OCI-LY1 (cell line): Measurements from ENCODE around the gene CSF2RB.

ENCODE experiments used
- H2AFZ ChIP-seq: fragments of 200-600 bp; sonication (generic), shearing (Covaris generic); 2 replicates; pipeline ENCODE4 v1.6.0; 2014; ENCODE audit warnings: antibody characterized with exemption, mild to moderate bottlenecking, low read length
- H3F3A ChIP-seq: fragments of 200-600 bp; sonication (generic), shearing (Covaris generic); 2 replicates; pipeline ENCODE4 v1.6.0; 2014; ENCODE audit warnings: mild to moderate bottlenecking, antibody characterized with exemption, low read length, moderate library complexity; ENCODE audit not compliant: insufficient read depth
- H3K27ac ChIP-seq: fragments of 200-600 bp; sonication (generic); 2 replicates; pipeline ENCODE4 v1.5.1; 2014; ENCODE audit warnings: low read length, mixed run types, mild to moderate bottlenecking, low read depth; ENCODE audit not compliant: poor library complexity, severe bottlenecking
- H3K27me3 ChIP-seq: fragments of 200-600 bp; sonication (generic); 2 replicates; pipeline ENCODE4 v1.6.0; 2014; ENCODE audit warnings: antibody characterized with exemption, mild to moderate bottlenecking, low read length, moderate library complexity; ENCODE audit not compliant: insufficient read depth
- H3K36me3 ChIP-seq: fragments of 200-600 bp; sonication (generic); 2 replicates; pipeline ENCODE4 v1.6.1; 2014; ENCODE audit warnings: mild to moderate bottlenecking, antibody characterized with exemption, low read length, moderate library complexity, mixed read lengths; ENCODE audit not compliant: insufficient read depth
- H3K4me1 ChIP-seq: fragments of 200-600 bp; sonication (generic); 2 replicates; pipeline ENCODE4 v1.5.1; 2014; ENCODE audit warnings: mild to moderate bottlenecking, low read length, moderate library complexity; ENCODE audit not compliant: insufficient read depth, severe bottlenecking
- H3K4me2 ChIP-seq: fragments of 200-600 bp; sonication (generic), shearing (Covaris generic); 2 replicates; pipeline ENCODE4 v1.6.1; 2014; ENCODE audit warnings: low read length
- H3K4me3 ChIP-seq: fragments of 200-600 bp; sonication (generic); 2 replicates; pipeline ENCODE4 v1.5.1; 2014; ENCODE audit warnings: low read length, low read depth, mild to moderate bottlenecking, mixed read lengths; ENCODE audit not compliant: poor library complexity, severe bottlenecking
- H3K79me2 ChIP-seq: fragments of 200-600 bp; shearing (Covaris generic); 2 replicates; pipeline ENCODE4 v1.6.1; 2016; ENCODE audit warnings: mixed run types, low read length, mixed read lengths; ENCODE audit not compliant: insufficient read depth
- H3K9ac ChIP-seq: fragments of 200-600 bp; sonication (generic), shearing (Covaris generic); 2 replicates; pipeline ENCODE4 v1.6.1; 2014; ENCODE audit warnings: mild to moderate bottlenecking, low read length, mixed read lengths
- H3K9me2 ChIP-seq: fragments of 200-600 bp; sonication (generic), shearing (Covaris generic); 2 replicates; pipeline ENCODE4 v1.6.1; 2014; ENCODE audit warnings: low read depth, mild to moderate bottlenecking, low read length, mixed read lengths
- H3K9me3 ChIP-seq: fragments of 200-600 bp; shearing (Covaris generic); 2 replicates; pipeline ENCODE4 v1.6.1; 2014; ENCODE audit warnings: low read length, mixed read lengths
- H4K20me1 ChIP-seq: fragments of 200-600 bp; sonication (generic), shearing (Covaris generic); 2 replicates; pipeline ENCODE4 v1.6.0; 2016; ENCODE audit warnings: mild to moderate bottlenecking, low read length; ENCODE audit not compliant: insufficient read depth
- CTCF ChIP-seq: fragments of 200-600 bp; sonication (generic), shearing (Covaris generic); IDR thresholded peaks from 2 replicates; pipeline ENCODE4 v1.5.1; 2017; ENCODE audit warnings: mild to moderate bottlenecking, antibody characterized with exemption, low read length, moderate library complexity, mixed read lengths
- EZH2 ChIP-seq: fragments of 200-600 bp; sonication (generic), shearing (Covaris generic); IDR thresholded peaks from 2 replicates; pipeline ENCODE4 v1.8.0; 2017; ENCODE audit warnings: borderline replicate concordance, mixed run types, mild to moderate bottlenecking, antibody characterized with exemption, low read length, moderate library complexity, mixed read lengths

Gene CSF2RB

DNA sequence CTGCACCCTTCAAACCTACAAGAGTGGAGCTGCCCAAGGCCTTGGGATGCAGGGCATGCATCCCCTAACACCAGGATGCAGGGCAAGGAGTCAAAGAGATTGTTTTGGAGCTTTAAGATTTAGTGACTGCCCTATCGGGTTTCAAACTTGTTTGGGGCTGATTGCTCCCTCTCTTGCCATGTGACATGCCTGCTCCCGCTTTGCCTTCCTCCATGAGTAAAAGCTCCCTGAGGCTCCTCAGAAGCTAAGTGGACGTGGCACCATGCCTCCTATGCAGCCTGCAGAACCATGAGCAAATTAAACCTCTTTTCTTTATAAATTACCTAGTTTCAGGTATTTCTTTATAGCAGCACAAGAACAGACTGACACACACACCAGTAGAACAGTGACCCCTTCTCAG, 15.8 kb upstream of the CSF2RB start:
- Histone ChIP-seq H2AFZ (no peak overlapping the region), H3K36me3 (no peaks in the 10 kb centered on the region), H3K27ac (no peak overlapping the region), H3K9me2 (no peaks in the 10 kb centered on the region), H3K4me1 (no peaks in the 10 kb centered on the region), H3K9ac (no peak overlapping the region), H4K20me1 (no peaks in the 10 kb centered on the region), H3K9me3 (no peaks in the 10 kb centered on the region), H3K4me2 (no peak overlapping the region), H3K79me2 (no peaks in the 10 kb centered on the region), H3K27me3 (peaks cover 14% of the 10 kb centered on the region; the same call in 1 of the 2 replicates), H3F3A (no peaks in the 10 kb centered on the region), H3K4me3 (no peak overlapping the region)
- TF ChIP-seq EZH2 (no peak), CTCF (no peak)

- H2AFZ ChIP-seq, result no peak overlapping the region
- no peaks in the 10 kb centered on the region for H3K9me3 ChIP-seq
- H3K9ac ChIP-seq, result no peak overlapping the region
- H3K4me3 ChIP-seq, result no peak overlapping the region
- no peaks in the 10 kb centered on the region for H3K9me2 ChIP-seq
- H3K4me1 ChIP-seq, result no peaks in the 10 kb centered on the region
- H3K79me2 ChIP-seq, result no peaks in the 10 kb centered on the region
- H3K4me2 ChIP-seq, result no peak overlapping the region
- H3K27ac ChIP-seq, result no peak overlapping the region
- H3F3A ChIP-seq, result no peaks in the 10 kb centered on the region
- H3K36me3 ChIP-seq, result no peaks in the 10 kb centered on the region
- TF ChIP-seq CTCF, result no peak
- TF ChIP-seq EZH2, result no peak
- H3K27me3 ChIP-seq, result peaks cover 14% of the 10 kb centered on the region; the same call in 1 of the 2 replicates
- H4K20me1 ChIP-seq, result no peaks in the 10 kb centered on the region
Observed at GRCh38 chr22:36898690-36899089, 14.7 kb upstream of the CSF2RB start.

GRCh38 chr22:36899498-36899897, 13.9 kb upstream of the CSF2RB start:
- H3K36me3 ChIP-seq, result no peaks in the 10 kb centered on the region
- no peaks in the 10 kb centered on the region for H3F3A ChIP-seq
- TF ChIP-seq EZH2 (no peak), CTCF (no peak)
- no peak overlapping the region for H3K27ac ChIP-seq
- H3K4me3 ChIP-seq, result no peak overlapping the region
- no peaks in the 10 kb centered on the region for H3K9me3 ChIP-seq
- H2AFZ ChIP-seq, result no peak overlapping the region
- H3K9ac ChIP-seq, result no peak overlapping the region
- H3K9me2 ChIP-seq, result no peaks in the 10 kb centered on the region
- H3K27me3 ChIP-seq, result peaks cover 14% of the 10 kb centered on the region; the same call in 1 of the 2 replicates
- H3K79me2 ChIP-seq, result no peaks in the 10 kb centered on the region
- no peaks in the 10 kb centered on the region for H3K4me1 ChIP-seq
- H4K20me1 ChIP-seq, result no peaks in the 10 kb centered on the region
- no peak overlapping the region for H3K4me2 ChIP-seq
